Smooth muscle cell of trachea (primary cell): ENCODE measurements around the gene SCUBE1. TPM values are rescaled to one million over a fixed set of nuclear protein-coding genes. Genes with fewer than 3 reads are reported as not detected.

ENCODE experiments used
- total RNA-seq: library from RNA; depleted of rRNA; stranded (reverse); fragments of >200 nt; gene quantifications from 2 replicates; pipeline ENCODE4 v1.2.1, GENCODE V29; 2014

SCUBE1 gene
- 0.33 and 0.58 TPM in 2 replicates for total RNA-seq

GRCh38 chr22:43343262-43343669, at the start of gene SCUBE1:
TSS of gene SCUBE1 (minus strand) at chr22:43343372. CDS start at chr22:43343261, 111 bp downstream.

GRCh38 chr22:43186272-43187170, 156.7 kb downstream of the SCUBE1 start, which contains the start of gene TTLL12:
TSS of gene TTLL12 (minus strand) at chr22:43187134. CDS start at chr22:43187069, 65 bp downstream.

DNA sequence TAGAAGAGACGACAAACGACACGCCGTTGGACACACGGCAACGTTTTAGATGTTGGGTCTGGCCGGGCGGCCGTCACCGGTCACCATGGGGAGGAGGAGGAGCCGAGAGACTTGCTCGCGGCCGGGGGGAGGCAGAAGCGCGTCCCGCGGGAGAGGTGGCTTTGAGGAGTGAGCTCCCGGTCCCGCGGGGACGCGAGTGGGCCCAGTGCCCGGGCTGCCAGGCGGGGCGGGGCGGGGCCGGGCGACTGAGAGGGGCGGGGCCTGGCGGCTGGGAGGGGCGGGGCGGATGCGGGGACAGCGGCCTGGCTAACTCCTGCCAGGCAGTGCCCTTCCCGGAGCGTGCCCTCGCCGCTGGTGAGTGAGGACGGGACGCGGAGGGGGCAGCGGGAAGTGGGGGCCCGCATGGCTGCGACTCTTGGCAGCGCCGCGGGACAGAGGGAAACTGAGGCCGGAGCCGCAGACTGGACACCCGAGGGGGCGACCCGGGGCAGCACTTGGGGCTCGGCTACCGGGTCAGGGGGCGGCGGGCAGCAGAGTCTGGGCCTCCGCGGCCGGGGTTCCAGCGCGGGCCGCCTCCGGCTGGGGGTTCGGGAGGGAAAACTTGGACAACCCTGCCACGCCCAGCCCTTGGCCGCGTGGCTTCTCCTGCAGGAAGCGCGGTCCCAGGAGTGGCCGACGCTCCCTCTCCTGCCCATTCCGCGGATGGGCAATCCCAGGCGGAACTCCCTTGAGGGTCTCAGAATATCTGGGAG, 191.7 kb downstream of the SCUBE1 start, which contains the start of gene TSPO:
TSPO (plus strand) TSS at position 309 of the 752 bp plus-strand sequence. CDS start 7,680 bp downstream, outside the sequence.

Other genes starting within 250 kb of the SCUBE1 start
- not detected in 2 replicates for gene BIK, start 232.6 kb downstream of the SCUBE1 start, total RNA-seq
- gene MCAT, start 200.0 kb downstream of the SCUBE1 start, total RNA-seq: 16.0 and 17.5 TPM in 2 replicates
- gene TSPO, start 191.8 kb downstream of the SCUBE1 start, total RNA-seq: 288 and 318 TPM in 2 replicates
- gene TTLL12, start 156.2 kb downstream of the SCUBE1 start, total RNA-seq: 19.5 and 36.7 TPM in 2 replicates
- gene MPPED1, start 68.6 kb upstream of the SCUBE1 start, total RNA-seq: not detected in 2 replicates